HG02840 (cell line): ENCODE data around the gene EFCAB3.
A peak's percentile ranks its signal among the peaks of the same experiment; 100 is the strongest.
"Not testable (repeated sequence)": the region's sequence is repeated elsewhere in the genome, so short reads cannot be mapped to it uniquely, and the experiment has no call there.

ENCODE experiments used
- ATAC-seq: cut with Tn5 transposase; IDR thresholded peaks from one replicate; pipeline ENCODE4 v1.9.1; 2021; ENCODE audit warnings: mild to moderate bottlenecking, moderate library complexity, moderate number of reproducible peaks; ENCODE audit not compliant: unreplicated experiment, low FRiP score

The EFCAB3 gene

GRCh38 chr17:62380253-62380652 is at the start of gene EFCAB3:
TSS of gene EFCAB3 (plus strand) at chr17:62380553. CDS start at chr17:62382980, 2,427 bp downstream.
- no peak for ATAC-seq

- ATAC-seq: no peak
Measured at GRCh38 chr17:62336527-62336926, 43.8 kb upstream of the EFCAB3 start.

- ATAC-seq: no peak
Measured at GRCh38 chr17:62343764-62344270, 36.5 kb upstream of the EFCAB3 start.

- no peak for ATAC-seq
Measured at GRCh38 chr17:62351176-62351575, 29.2 kb upstream of the EFCAB3 start.

GRCh38 chr17:62366191-62366590 is 14.2 kb upstream of the EFCAB3 start:
- ATAC-seq: no peak

- ATAC-seq: no peak
Measured at GRCh38 chr17:62381561-62381960, 1.2 kb downstream of the EFCAB3 start.

GRCh38 chr17:62388856-62389255 is 8.5 kb downstream of the EFCAB3 start:
- ATAC-seq: no peak

GRCh38 chr17:62392908-62393307 is 12.6 kb downstream of the EFCAB3 start:
- ATAC-seq: no peak

GRCh38 chr17:62398891-62399290 is 18.5 kb downstream of the EFCAB3 start:
- ATAC-seq: no peak

GRCh38 chr17:62405451-62405850 is 25.1 kb downstream of the EFCAB3 start:
- no peak for ATAC-seq

GRCh38 chr17:62413090-62413489 is 32.7 kb downstream of the EFCAB3 start:
- ATAC-seq: not testable (repeated sequence)

- ATAC-seq: peak; percentile 83
Measured at GRCh38 chr17:62423647-62424461, 43.5 kb downstream of the EFCAB3 start, which contains the start of gene METTL2A. TSS of gene METTL2A (plus strand) at chr17:62423897. CDS start at chr17:62423903, 6 bp downstream.

- ATAC-seq: not testable (repeated sequence)
Measured at GRCh38 chr17:62426214-62426613, 45.9 kb downstream of the EFCAB3 start.

- not testable (repeated sequence) for ATAC-seq
Measured at GRCh38 chr17:62435251-62435650, 54.9 kb downstream of the EFCAB3 start.

GRCh38 chr17:62441181-62441580 is 60.8 kb downstream of the EFCAB3 start:
- ATAC-seq: not testable (repeated sequence)

GRCh38 chr17:62444063-62444462 is 63.7 kb downstream of the EFCAB3 start:
- ATAC-seq: no peak

- not testable (repeated sequence) for ATAC-seq
Measured at GRCh38 chr17:62445791-62446190, 65.4 kb downstream of the EFCAB3 start.

GRCh38 chr17:62452195-62452594 is 71.8 kb downstream of the EFCAB3 start:
- not testable (repeated sequence) for ATAC-seq

GRCh38 chr17:62453041-62453440 is 72.7 kb downstream of the EFCAB3 start:
- ATAC-seq: not testable (repeated sequence)

- ATAC-seq: not testable (repeated sequence)
Measured at GRCh38 chr17:62453656-62454055, 73.3 kb downstream of the EFCAB3 start.

- ATAC-seq: peak; percentile 54
Measured at GRCh38 chr17:62454111-62454510, 73.8 kb downstream of the EFCAB3 start.

- ATAC-seq: no peak
Measured at GRCh38 chr17:62456016-62456415, 75.7 kb downstream of the EFCAB3 start.
